VCaP (cell line): Measurements from ENCODE around the gene RGSL1.

Experiments
- H3K27ac ChIP-seq: fragments of 450-650 bp; 2 replicates; pipeline ENCODE4 v1.5.1; 2017
- CTCF ChIP-seq: fragments of 450-650 bp; conservative IDR thresholded peaks from 2 replicates; pipeline ENCODE4 v1.5.1; 2017; ENCODE audit warnings: mild to moderate bottlenecking, moderate library complexity

RGSL1 gene

GRCh38 chr1:182587666-182588499 is 137.9 kb downstream of the RGSL1 start:
- peak overlapping the region; percentile 87 for H3K27ac ChIP-seq
- TF ChIP-seq CTCF = no peak

GRCh38 chr1:182588500-182589396 is 138.8 kb downstream of the RGSL1 start, which contains the start of gene RNASEL:
RNASEL (minus strand) TSS chr1:182589256; CDS start chr1:182586806, 2,450 bp downstream.
- no peak for TF ChIP-seq CTCF
- peak within 1 kb of the TSS; percentile 87 for H3K27ac ChIP-seq

- no peak for TF ChIP-seq CTCF
- peak overlapping the region; percentile 87 for H3K27ac ChIP-seq
These were observed 139.6 kb downstream of the RGSL1 start for GRCh38 chr1:182589520-182589919.

GRCh38 chr1:182589931-182590330 is 140.0 kb downstream of the RGSL1 start:
- H3K27ac ChIP-seq = peak overlapping the region; percentile 87; the same call in 1 of the 2 replicates
- TF ChIP-seq CTCF = no peak

GRCh38 chr1:182595641-182596240 is 145.8 kb downstream of the RGSL1 start:
- no peak overlapping the region for H3K27ac ChIP-seq
- peak; percentile 85 for TF ChIP-seq CTCF

- TF ChIP-seq CTCF = no peak
- H3K27ac ChIP-seq = no peak overlapping the region
These were observed 147.0 kb downstream of the RGSL1 start for GRCh38 chr1:182596934-182597333.

GRCh38 chr1:182598296-182598695 is 148.3 kb downstream of the RGSL1 start:
- no peak for TF ChIP-seq CTCF

More at GRCh38 chr1:182598296-182598695, 148.3 kb downstream of the RGSL1 start:
- peak overlapping the region; percentile 49 for H3K27ac ChIP-seq
